ENCODE results near the gene SH3GL3.

Gene SH3GL3

DNA sequence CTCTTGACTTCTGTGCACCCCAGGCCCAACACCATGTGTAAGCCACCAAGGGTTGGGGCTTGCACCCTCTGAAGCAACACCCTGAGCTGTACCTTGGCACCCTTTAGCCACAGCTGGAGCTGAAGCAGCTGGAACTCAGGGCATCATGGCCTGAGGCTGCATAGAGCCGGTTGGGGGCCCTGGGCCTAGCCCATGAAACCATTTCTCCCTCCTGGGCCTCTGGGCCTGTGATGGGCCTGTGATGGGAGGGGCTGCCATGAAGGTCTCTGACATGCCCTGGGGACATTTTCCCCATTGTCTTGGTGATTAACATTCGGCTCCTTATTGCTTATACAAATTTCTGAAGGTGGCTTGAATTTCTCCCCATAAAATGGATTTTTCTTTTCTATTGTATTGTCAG is 184.4 kb downstream of the SH3GL3 start:
- TF ChIP-seq TEAD4 (IDR thresholded peaks at IDR 0.05) = no peak
- TF ChIP-seq CEBPB (IDR thresholded peaks at IDR 0.05) = no peak
- TF ChIP-seq NFIC (IDR thresholded peaks at IDR 0.05) = no peak

GRCh38 chr15:83643201-83643600 is 196.1 kb downstream of the SH3GL3 start:
- TF ChIP-seq USF1 (IDR thresholded peaks at IDR 0.05) (no peak), EGR1 (IDR thresholded peaks at IDR 0.05) (no peak), EP300 (IDR thresholded peaks at IDR 0.05; ENCODE audit: borderline replicate concordance) (no peak), CREB1 (IDR thresholded peaks at IDR 0.05; ENCODE audit: low read depth) (no peak), YY1 (IDR thresholded peaks at IDR 0.05; ENCODE audit: low read depth) (no peak), TCF12 (IDR thresholded peaks at IDR 0.05; ENCODE audit: low read depth) (no peak), ZBTB7A (IDR thresholded peaks at IDR 0.05; ENCODE audit: low read depth) (no peak), TEAD4 (IDR thresholded peaks at IDR 0.05) (no peak), TAF1 (IDR thresholded peaks at IDR 0.05; ENCODE audit: low read depth) (no peak)
- TF ChIP-seq, protein P1, sequence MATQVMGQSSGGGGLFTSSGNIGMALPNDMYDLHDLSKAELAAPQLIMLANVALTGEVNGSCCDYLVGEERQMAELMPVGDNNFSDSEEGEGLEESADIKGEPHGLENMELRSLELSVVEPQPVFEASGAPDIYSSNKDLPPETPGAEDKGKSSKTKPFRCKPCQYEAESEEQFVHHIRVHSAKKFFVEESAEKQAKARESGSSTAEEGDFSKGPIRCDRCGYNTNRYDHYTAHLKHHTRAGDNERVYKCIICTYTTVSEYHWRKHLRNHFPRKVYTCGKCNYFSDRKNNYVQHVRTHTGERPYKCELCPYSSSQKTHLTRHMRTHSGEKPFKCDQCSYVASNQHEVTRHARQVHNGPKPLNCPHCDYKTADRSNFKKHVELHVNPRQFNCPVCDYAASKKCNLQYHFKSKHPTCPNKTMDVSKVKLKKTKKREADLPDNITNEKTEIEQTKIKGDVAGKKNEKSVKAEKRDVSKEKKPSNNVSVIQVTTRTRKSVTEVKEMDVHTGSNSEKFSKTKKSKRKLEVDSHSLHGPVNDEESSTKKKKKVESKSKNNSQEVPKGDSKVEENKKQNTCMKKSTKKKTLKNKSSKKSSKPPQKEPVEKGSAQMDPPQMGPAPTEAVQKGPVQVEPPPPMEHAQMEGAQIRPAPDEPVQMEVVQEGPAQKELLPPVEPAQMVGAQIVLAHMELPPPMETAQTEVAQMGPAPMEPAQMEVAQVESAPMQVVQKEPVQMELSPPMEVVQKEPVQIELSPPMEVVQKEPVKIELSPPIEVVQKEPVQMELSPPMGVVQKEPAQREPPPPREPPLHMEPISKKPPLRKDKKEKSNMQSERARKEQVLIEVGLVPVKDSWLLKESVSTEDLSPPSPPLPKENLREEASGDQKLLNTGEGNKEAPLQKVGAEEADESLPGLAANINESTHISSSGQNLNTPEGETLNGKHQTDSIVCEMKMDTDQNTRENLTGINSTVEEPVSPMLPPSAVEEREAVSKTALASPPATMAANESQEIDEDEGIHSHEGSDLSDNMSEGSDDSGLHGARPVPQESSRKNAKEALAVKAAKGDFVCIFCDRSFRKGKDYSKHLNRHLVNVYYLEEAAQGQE (IDR thresholded peaks at IDR 0.05; ENCODE audit: low read depth) = no peak

GRCh38 chr15:83644439-83644838 is 197.3 kb downstream of the SH3GL3 start:
- TF ChIP-seq NFIC (IDR thresholded peaks at IDR 0.05) (no peak), RAD21 (IDR thresholded peaks at IDR 0.05; ENCODE audit: low read depth) (no peak), EGR1 (IDR thresholded peaks at IDR 0.05) (no peak)

GRCh38 chr15:83650831-83651230 is 203.7 kb downstream of the SH3GL3 start:
- TF ChIP-seq EP300 (IDR thresholded peaks at IDR 0.05; ENCODE audit: borderline replicate concordance) (no peak), CREB1 (IDR thresholded peaks at IDR 0.05; ENCODE audit: low read depth) (no peak), USF1 (IDR thresholded peaks at IDR 0.05) (no peak), ZBTB7A (IDR thresholded peaks at IDR 0.05; ENCODE audit: low read depth) (no peak), FOXM1 (IDR thresholded peaks at IDR 0.05; ENCODE audit: borderline replicate concordance, low read depth) (no peak), CEBPB (IDR thresholded peaks at IDR 0.05) (no peak), EGR1 (IDR thresholded peaks at IDR 0.05) (no peak), TEAD4 (IDR thresholded peaks at IDR 0.05) (no peak), TCF12 (IDR thresholded peaks at IDR 0.05; ENCODE audit: low read depth) (no peak), YY1 (IDR thresholded peaks at IDR 0.05; ENCODE audit: low read depth) (no peak), TAF1 (IDR thresholded peaks at IDR 0.05; ENCODE audit: low read depth) (no peak), NFIC (IDR thresholded peaks at IDR 0.05) (no peak), RAD21 (IDR thresholded peaks at IDR 0.05; ENCODE audit: low read depth) (no peak)
- TF ChIP-seq, protein P2, sequence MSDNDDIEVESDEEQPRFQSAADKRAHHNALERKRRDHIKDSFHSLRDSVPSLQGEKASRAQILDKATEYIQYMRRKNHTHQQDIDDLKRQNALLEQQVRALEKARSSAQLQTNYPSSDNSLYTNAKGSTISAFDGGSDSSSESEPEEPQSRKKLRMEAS (IDR thresholded peaks at IDR 0.05) = no peak
- TF ChIP-seq, protein P1 (IDR thresholded peaks at IDR 0.05; ENCODE audit: low read depth) = no peak

GRCh38 chr15:83651541-83651940 is 204.4 kb downstream of the SH3GL3 start:
- TF ChIP-seq, protein P2 (IDR thresholded peaks at IDR 0.05) = no peak
- TF ChIP-seq RAD21 (IDR thresholded peaks at IDR 0.05; ENCODE audit: low read depth) = no peak
- TF ChIP-seq FOXM1 (IDR thresholded peaks at IDR 0.05; ENCODE audit: borderline replicate concordance, low read depth) = no peak
- no peak for TF ChIP-seq EP300 (IDR thresholded peaks at IDR 0.05; ENCODE audit: borderline replicate concordance)
- TF ChIP-seq EGR1 (IDR thresholded peaks at IDR 0.05) = no peak

- TF ChIP-seq NFIC (IDR thresholded peaks at IDR 0.05) = no peak
Observed at GRCh38 chr15:83652626-83653204, 205.6 kb downstream of the SH3GL3 start.

DNA sequence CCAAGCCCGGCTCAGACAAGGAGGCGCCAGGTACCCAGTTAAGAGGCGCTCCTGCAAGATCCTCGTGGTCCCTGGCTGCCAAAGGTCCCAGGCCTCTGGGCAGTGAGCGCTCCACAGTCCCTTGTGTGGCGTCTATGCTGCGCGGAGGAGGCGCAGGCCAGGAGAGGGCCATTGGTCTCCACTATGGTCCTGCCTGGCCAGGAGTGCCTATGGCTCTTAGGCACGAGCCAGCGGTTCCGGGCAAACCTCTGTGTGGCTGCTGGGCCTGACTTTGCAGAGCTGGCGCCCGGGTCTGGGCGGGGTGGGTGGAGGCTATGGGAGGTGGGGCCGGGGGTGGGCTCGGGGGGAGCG is 206.1 kb downstream of the SH3GL3 start:
- TF ChIP-seq TEAD4 (IDR thresholded peaks at IDR 0.05) (no peak), FOXM1 (IDR thresholded peaks at IDR 0.05; ENCODE audit: borderline replicate concordance, low read depth) (no peak), EP300 (IDR thresholded peaks at IDR 0.05; ENCODE audit: borderline replicate concordance) (no peak), NFIC (IDR thresholded peaks at IDR 0.05) (no peak), CREB1 (IDR thresholded peaks at IDR 0.05; ENCODE audit: low read depth) (no peak), EGR1 (IDR thresholded peaks at IDR 0.05) (no peak), YY1 (IDR thresholded peaks at IDR 0.05; ENCODE audit: low read depth) (no peak), TCF12 (IDR thresholded peaks at IDR 0.05; ENCODE audit: low read depth) (no peak), TAF1 (IDR thresholded peaks at IDR 0.05; ENCODE audit: low read depth) (no peak), CEBPB (IDR thresholded peaks at IDR 0.05) (no peak)
- TF ChIP-seq, protein P1 (IDR thresholded peaks at IDR 0.05; ENCODE audit: low read depth) = no peak
- TF ChIP-seq, protein P2 (IDR thresholded peaks at IDR 0.05) = no peak

All from Ishikawa (cell line).